ENCODE results near the gene LRRC26. TPM values are rescaled to one million over a fixed set of nuclear protein-coding genes. Genes with fewer than 3 reads are reported as not detected.

LRRC26 gene
- polyA plus RNA-seq, 2 of the 4 experiments (the other 2 are of a cell fraction): 0.08 to 1.0 TPM

DNA sequence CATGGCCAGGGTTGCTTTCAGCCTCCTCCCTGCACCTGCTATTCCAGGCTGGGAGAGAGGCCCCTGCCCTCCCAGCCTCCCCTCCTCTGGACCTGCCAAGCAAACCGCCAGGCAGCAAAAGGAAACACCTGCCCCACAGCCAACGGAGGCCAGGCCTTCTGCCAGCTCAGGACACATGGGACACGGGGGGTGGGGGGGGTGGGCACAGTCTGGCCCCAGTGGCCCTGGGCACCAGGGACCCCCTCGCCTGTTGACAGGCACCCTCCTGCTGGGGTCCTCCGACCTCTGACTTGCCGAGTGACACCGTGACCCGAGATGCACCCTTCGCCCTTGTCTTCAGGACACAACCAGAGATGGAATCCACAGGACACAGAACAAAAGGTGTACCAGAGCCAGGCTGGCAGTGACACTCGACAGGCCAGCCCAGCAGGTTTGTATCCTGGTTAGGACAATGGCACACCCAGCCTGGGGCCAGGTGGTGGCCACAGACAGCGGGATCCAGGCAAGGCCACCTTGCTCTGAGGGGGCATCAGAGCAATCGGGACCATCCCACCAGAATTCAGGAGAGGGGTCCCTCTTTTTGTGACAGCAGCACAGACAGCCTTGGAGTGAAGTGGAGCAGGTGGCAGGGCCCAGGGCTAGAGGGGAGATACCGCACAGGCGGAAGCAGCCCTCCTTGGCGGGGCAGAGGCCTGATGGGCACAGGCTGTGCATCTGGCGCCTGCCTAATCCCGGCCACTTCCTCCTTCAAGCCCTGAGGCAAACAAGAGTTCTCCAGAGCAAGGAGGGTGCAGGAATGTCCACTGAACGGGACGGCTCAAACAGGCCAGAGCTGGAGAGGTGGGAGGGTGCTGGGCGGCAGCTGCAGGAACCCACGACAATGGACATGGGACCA is 3.3 kb upstream of the LRRC26 start:
- DNase-seq (ENCODE audit: low read depth in 1 of 2, low spot score in 1 of 2) (no peak), ATAC-seq (no peak), FAIRE-seq (no peak)
- WGBS (ENCODE audit: missing lambda C conversion rate): 80% methylated on average over 18 of the region's 21 CpGs
- TF ChIP-seq NFE2L2 (conservative IDR thresholded peaks at IDR 0.05; ENCODE audit: low read length) (no peak), EHF (CRISPR knock-in tag; IDR thresholded peaks at IDR 0.05) (no peak), SREBF2 (IDR thresholded peaks at IDR 0.05) (no peak), HOXB5 (CRISPR knock-in tag; IDR thresholded peaks at IDR 0.05) (no peak)
- TF ChIP-seq, protein P1, sequence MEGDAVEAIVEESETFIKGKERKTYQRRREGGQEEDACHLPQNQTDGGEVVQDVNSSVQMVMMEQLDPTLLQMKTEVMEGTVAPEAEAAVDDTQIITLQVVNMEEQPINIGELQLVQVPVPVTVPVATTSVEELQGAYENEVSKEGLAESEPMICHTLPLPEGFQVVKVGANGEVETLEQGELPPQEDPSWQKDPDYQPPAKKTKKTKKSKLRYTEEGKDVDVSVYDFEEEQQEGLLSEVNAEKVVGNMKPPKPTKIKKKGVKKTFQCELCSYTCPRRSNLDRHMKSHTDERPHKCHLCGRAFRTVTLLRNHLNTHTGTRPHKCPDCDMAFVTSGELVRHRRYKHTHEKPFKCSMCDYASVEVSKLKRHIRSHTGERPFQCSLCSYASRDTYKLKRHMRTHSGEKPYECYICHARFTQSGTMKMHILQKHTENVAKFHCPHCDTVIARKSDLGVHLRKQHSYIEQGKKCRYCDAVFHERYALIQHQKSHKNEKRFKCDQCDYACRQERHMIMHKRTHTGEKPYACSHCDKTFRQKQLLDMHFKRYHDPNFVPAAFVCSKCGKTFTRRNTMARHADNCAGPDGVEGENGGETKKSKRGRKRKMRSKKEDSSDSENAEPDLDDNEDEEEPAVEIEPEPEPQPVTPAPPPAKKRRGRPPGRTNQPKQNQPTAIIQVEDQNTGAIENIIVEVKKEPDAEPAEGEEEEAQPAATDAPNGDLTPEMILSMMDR (IDR thresholded peaks at IDR 0.05): no peak
- H3K4me1 ChIP-seq: peaks cover 13% of the 10 kb centered on the region
- no peak overlapping the region for H3K4me3 ChIP-seq
- CTCF ChIA-PET: interaction anchor here (1.0 to 16.5 kb wide), 5 partner anchors 17 to 64 kb away, joined by 3 to 156 read pairs (median 11); partner anchors contain the start of genes ANAPC2, RNF224 and SSNA1
- H3K9me3 ChIP-seq: no peaks in the 10 kb centered on the region
- H3K4me2 ChIP-seq: no peak overlapping the region
- H3K27ac ChIP-seq: no peak overlapping the region
- POLR2A ChIA-PET: interaction anchor here (1.3 kb wide), 1 partner anchor 15 kb away, joined by 3 read pairs; the partner anchor contains the start of genes ANAPC2 and SSNA1

DNA sequence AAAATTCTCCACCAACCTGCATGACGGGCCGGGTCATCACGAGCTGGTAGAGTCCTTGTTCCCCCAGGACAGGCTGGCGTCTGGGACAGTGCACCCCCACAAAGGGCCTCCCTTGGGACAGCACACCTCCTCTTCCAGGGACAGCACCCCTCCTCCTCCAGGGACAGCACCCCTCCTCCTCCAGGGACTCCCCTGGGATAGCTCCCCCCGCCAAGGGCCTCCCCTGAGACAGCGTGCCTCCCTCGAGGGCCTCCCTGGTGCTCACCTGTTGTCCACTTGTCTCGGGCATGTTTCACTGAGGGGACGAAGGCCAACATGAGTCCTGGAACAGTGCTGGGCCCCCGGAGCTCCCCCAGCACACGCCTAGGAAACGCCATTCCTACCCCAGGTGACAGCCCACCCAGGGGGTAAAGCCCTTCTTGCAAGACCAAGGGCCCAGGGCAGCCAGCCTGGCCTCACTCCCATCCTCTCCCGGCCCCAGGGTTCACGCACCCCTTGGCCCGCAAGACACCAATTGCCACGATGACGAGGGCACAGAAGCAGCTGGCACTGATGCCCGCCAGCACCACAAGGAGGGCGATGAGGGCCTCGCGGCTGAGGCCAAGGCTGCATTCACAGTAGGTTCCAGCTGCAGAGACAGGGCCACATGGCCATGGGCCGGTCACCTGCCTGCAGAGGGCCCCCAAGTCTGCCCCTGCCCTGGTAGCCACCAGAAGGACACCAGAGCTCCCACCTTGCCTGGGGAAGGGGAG is 1.5 kb upstream of the LRRC26 start:
- ChIA-PET POLR2A (interaction anchor here (1.3 kb wide), 1 partner anchor 17 kb away, joined by 3 read pairs; the partner anchor contains the start of genes ANAPC2 and SSNA1), CTCF (interaction anchor here (0.9 to 16.5 kb wide), 9 partner anchors 8 to 142 kb away, joined by 3 to 156 read pairs (median 6); partner anchors contain the start of genes ANAPC2, RNF224 and SSNA1)
- FAIRE-seq: no peak
- TF ChIP-seq PHF8 (IDR thresholded peaks at IDR 0.05; ENCODE audit: borderline replicate concordance, low read depth): no peak
- no peak overlapping the region for H3K4me2 ChIP-seq
- no peak overlapping the region for H3K27ac ChIP-seq
- H3K9me3 ChIP-seq: no peaks in the 10 kb centered on the region
- no peak for DNase-seq (ENCODE audit: low read depth in 1 of 2, low spot score in 1 of 2)
- peaks cover 27% of the 10 kb centered on the region for H3K4me1 ChIP-seq
- H3K4me3 ChIP-seq: no peak overlapping the region
- WGBS (ENCODE audit: missing lambda C conversion rate): 84% methylated on average over 21 of the region's 22 CpGs
- ATAC-seq: no peak

DNA sequence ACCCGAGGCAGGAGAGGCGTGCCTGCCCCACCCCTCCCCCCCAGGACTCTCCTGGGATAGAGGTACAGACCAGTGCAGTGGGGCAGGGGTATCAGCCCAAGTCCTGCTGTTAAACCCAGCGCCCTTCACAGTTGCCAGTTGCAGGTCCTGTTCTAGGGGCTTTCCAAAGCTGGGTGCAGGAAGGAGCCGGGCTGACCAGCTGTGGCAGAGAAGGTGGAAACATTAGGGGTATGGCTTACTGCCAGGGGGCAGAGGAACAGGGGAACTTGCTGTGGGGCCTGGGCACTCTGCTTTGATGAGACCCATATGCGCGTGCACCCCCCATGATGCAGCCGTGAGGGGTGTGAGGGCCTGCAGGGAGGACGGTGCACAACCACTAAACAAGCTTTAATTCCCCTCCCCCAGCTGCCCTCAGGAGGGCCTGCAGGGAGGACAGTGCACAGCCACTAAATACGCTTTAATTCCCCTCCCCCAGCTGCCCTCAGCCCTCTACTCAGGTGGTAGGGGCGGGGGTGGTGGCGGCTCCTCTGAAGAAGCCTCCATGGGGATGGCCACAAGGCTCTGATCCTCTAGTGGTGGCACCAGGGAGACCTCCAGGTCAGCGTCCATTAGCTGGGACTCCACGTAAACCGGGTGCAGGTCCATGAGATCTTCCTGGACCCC is 766 bp upstream of the LRRC26 start:
- TF ChIP-seq NFE2L2 (conservative IDR thresholded peaks at IDR 0.05; ENCODE audit: low read length) (no peak), GATA3 (IDR thresholded peaks at IDR 0.05; ENCODE audit: borderline replicate concordance) (no peak), BHLHE40 (IDR thresholded peaks at IDR 0.05; ENCODE audit: low read depth, low read length) (no peak), HOXB5 (CRISPR knock-in tag; IDR thresholded peaks at IDR 0.05) (no peak), SMC3 (IDR thresholded peaks at IDR 0.05) (no peak), RFX5 (IDR thresholded peaks at IDR 0.05) (no peak)
- DNase-seq (ENCODE audit: low read depth in 1 of 2, low spot score in 1 of 2): no peak
- Histone ChIP-seq H3K4me2 (no peak overlapping the region), H3K4me3 (no peak overlapping the region), H3K27ac (no peak overlapping the region), H3K9me3 (no peaks in the 10 kb centered on the region), H3K4me1 (peaks cover 27% of the 10 kb centered on the region)
- CTCF ChIA-PET: interaction anchor here (0.5 to 16.5 kb wide), 10 partner anchors 8 to 141 kb away, joined by 3 to 156 read pairs (median 6); partner anchors contain the start of genes ANAPC2, RNF224 and SSNA1
- POLR2A ChIA-PET: interaction anchor here (1.8 kb wide), 1 partner anchor 41 kb away, joined by 7 read pairs; no protein-coding TSS in a partner anchor
- WGBS (ENCODE audit: missing lambda C conversion rate): 70% methylated on average over 12 of the region's 14 CpGs
- no peak for ATAC-seq
- FAIRE-seq: no peak

Data from A549 (cell line).